Measurements from ENCODE around the gene HERC2.
"Not testable (repeated sequence)": the region's sequence is repeated elsewhere in the genome, so short reads cannot be mapped to it uniquely, and the experiment has no call there.

HERC2 gene

DNA sequence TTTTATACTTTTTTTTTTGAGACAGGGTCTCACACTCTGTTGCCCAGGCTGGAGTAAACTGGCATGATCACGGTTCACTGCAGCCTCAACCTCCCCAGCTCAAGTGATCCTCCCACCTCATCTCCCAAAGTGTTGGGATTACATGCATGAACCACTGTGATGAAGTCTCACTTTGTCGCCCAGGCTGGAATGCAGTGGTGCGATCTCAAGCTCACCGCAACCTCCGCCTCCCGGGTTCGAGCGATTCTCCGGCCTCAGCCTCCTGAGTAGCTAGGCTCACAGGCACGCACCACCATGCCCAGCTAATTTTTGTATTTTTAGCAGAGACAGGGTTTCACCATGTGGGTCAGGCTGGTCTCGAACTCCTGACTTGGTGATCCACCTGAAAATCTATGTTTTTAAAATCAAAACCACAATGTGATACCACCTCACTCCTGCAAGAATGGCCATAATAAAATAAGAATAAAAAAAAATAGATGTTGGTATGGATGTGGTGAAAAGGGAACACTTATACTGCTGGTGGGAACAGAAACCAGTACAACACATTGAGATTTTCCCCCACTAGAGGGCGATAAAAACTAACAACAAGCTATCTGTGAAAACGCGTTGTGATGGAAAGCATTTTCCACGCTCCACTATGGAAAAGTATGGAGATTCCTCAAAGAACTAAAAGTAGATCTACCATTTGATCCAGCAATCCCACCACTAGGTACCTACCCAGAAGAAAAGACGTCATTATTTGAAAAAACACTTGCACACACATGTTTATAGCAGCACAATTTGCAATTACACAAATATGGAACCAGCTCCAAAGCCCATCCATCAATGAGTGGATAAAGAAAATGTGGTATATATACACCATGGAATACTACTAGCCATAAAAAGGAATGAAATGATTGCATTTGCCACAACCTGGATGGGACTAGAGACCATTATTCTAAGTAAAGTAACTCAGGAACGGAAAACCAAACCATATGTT, 196.0 kb downstream of the HERC2 start:
- DNase-seq: peak; percentile 74

DNA sequence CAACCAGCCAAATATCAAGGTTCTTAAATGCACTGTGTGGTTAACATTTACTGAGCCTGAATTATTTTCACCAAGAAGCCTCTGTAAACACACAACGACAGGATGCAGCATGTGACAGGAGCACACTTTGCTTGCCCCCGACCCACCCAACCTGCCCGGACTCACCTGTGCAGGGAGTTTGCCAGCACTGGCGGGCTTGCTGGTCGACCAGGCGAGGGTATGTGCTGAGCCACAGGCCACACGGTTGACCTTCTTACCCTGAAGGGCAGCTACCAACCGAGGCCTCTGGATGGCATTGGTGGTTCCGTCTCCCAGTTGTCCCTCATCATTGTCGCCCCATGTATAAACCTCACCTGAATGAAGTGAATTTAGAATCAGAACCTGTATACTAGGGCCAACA, 197.1 kb downstream of the HERC2 start:
- no peak for DNase-seq

DNA sequence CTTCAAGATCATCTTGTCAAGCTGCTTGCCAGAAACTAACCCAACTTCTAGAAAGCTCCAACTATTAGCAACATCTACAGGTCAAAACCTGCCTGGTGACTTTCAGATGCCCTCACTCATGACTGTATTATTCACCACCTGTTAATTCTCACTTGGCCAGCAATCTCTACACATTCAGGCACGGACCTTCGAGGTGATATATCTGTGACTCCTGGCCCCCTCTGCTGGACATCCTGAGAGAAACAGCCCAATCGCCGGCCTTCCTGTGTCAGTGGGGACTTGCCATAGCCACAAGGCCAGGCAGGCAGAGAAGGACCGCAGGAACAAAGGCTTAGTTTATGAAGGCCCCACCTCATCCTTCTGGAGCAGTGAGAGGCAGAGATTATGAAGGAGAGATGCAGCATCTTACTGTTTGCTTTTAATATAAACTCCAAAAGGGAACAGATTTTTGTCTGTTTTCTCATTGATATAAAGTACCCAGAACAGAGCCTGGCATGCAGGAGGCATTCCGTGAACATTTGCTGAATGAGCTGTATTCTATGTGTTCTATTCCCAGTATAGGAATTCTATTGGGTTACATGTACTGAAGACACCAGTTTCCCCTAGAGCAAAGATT, 198.5 kb downstream of the HERC2 start:
- DNase-seq: peak; percentile 71

DNA sequence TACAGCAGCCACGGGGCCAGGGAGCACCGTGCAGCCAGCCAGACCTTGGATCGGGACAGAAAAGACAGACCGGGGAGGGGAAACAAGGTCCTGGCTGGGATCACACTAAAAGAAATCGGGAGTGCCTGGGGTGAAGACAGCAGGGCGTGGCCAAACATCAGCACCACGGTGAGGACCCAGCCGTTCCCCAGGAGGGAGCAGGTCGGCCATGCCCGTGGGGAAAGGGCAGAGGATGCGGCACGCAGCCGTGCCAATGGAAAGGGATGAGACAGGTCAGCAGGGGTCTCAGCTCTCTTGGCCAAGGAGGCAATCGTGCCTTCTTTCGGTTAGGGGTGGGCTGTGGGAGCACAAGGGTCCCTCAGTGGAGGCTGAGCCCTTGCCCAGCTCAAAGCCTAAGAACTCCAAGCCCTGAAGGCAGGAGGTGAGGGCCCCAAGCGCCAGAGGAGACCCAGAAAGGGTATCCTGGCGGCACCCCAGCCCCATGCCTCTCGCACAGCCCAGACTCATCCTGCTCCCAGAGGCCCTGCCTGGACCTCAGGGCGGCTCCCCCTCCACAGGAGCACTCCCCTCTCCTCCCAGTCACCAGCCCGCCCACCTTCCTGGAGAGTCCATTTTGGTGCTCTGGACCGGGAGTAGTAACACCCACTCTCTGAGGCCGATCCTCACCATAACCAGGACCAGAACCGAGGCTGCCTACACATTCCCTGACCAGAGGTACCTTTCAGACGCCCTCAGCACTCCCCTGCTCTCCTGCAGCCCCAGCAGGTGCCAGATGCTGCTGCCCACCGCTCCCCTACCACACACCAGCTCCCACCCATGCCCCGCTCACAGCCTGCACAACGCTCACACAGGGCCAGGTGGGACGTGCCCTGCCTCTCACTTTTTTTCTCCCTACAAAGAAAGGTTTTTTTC, 199.7 kb downstream of the HERC2 start:
- DNase-seq: no peak

DNA sequence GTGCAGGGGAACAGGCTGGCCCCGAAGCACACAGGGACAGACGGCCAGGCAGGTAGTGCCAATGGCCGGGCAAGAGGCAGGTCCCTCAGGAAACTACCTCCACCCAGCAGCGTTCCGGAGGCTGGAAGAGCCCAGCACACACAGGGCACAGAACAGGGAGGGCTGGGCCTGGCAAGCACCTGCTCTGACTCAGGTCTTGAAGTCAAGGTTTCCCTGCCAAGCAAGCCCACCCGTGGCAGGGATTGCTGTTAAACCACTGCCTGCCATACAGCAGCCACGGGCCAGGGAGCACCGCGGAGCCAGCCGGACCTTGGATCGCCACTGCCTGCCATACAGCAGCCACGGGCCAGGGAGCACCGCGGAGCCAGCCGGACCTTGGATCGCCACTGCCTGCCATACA, 200.4 kb downstream of the HERC2 start:
- DNase-seq: not testable (repeated sequence)

DNA sequence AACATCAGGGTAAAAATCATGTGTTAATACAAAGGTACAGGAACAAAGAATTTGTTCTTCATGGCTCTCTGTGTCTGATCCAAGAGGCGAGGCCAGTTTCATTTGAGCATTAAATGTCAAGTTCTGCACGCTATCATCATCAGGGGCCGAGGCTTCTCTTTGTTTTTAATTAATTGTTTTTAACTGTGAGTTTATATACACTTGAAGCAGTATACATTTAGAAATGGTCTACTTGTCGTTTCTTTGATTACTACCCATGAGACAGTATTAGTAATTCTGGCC, 201.7 kb downstream of the HERC2 start:
- DNase-seq: no peak

DNA sequence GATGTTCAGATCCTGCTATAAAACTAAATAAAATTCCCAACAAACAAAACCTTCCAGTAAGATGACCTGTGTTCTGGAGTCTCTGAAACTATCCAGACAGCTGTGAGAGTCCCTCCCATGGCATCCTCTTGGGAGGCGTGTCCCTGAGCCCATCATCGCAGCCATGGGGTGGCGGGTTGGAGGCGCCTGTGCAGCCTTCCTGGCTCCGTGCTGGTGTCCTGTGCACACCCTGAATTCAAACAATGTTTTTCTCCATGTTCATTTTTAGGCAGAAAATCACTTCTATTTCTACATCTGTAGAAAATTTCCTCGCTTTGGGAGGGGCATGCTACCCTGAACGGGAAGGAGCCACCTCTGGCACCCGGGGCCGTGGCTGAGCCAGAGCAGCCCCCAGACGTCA, 203.4 kb downstream of the HERC2 start:
- DNase-seq: no peak

DNA sequence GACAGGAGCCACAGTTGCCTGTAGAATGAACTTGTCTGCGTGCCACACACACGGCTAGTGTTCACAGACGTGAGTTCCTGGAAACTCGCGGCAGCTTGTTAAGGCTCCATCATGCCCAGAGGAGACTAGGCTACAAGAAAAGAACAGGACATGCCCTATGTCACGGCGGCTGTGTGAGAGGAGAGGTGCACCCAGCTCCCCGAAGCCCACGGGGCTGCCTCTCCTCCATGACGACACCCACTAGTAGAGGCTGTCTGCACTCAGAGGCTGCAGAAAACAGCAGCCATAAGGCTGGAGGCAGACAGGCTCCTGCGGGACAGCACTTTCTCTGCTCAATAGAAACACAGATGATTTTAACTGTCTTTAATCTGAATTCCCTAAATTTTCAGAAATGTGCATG, 203.9 kb downstream of the HERC2 start:
- no peak for DNase-seq

DNA sequence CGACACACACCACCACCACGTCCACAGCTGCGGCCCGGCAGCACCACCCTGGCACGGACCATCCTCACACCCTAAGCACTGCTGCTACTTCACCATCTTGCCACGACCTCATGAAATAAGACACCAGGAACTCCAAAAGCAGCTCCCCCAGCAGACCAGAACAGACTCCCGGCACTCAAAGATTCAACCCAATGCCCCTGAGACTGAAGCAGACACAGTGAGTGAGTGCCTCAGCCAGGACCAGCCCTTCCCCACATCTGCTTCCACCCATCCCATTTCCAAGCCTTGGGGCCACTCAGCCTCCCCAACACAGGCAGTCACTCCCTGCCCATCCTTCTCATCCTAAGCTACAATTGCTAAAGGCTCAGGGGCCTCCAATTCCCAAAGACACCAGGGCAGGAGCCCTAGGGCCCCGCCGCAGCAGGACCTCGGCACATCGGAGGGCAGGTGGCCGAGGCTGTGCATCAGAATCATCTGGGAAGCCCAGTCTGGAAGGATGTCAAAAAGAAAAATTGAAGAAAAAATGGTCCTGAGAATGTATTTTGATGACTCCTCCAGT, 204.5 kb downstream of the HERC2 start:
- DNase-seq: no peak

DNA sequence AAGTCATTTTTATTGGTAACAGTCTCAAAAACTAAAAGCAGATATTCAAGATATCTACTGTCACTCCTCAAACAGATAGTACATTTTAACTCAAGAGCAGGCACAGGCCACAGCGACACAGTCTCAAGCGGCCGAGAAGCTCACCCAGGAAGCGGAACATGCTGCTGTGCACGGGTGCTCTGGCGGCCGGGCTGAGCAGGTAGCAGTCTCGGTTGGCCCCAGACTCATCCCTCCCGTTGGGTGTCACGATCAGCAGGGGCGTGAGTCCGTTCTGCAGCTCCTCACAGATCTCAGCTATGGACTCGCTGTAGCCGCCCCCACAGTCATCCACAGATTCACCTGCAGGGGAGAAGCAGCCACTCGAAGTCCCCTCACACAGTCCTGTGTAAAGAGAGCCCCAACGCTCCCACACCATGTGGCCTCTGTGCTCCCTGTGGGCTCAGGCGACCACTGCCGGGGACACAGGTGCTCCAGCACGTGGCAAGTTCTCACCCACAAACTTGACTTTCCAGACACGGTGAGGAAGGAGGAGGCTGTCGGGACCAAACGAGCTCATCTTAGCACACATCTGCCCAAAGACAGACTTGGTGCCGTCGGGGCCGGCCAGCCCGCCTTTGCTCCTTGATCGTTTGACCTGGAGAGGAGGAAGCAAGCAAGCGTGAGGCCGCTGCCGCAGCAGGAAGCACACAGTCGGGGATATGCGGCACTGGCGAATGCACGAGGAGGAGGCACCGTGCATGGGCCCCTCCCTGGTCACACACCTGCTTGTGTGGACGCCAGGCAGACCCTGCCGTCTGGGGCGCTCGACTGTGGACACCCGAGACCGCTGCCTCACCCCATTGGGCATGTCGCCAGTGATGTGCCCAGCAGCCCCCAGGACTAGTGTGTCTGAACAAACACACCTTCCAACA, 205.2 kb downstream of the HERC2 start:
- DNase-seq: no peak

DNA sequence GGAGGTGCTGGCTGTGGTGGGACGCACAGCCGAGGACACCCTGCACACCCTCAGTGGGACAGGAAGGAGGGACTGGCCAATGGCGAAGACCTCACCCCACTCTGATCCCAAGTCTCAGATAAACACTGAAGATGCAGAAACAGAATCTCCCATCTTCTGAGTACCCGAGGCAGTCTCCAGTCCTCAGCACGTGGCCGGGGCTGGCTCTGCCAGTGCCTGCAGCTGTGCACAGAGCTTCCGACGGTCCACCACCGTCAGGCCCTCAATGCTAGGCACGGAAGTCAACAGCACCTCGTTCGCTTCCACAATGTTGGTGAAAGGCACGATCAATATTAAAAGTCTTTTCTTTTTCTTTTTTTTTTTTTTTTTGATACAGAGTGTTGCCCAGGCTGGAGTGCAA, 206.1 kb downstream of the HERC2 start:
- no peak for DNase-seq

DNA sequence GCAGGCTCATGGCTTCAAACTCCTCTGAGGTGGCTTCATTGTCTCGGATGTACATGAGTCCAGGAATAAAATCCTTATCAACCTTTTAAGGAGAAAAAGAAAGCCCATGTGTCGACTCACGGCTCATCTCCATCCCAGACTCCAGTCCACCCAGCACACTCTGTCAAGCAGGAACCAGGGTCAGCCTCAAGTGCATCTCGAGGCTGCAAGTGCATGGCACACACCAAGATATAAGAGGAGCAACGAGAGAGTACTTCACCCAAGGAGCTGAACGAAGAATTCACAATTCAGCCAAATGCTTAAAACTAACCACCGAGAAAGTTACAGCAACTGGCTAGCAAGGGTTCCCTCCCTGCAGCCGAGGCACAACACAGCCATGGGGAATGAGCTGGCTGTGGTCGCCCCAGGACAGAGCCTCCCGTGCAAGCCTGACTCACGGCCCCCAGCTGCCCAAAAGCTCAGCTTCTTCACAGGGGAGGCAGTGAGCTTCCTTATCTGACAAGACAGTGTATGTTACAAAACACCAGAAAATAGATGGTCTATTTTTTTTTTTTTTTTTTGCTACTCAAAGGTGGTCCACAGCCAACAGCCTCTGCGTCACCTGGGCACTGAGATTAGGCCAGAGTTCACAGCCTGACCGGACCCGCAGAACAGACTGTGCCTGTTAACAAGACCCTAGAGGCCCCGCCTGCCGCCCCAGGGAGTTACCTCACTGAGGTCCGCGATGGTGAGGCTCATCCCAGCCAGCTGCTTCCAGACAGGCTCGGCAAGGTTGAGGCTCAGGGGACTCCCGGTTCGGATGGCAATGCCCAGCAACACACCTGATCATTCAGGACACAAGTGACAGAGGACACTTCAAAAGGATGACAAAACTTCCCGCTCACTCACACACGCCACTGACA, 207.0 kb downstream of the HERC2 start:
- DNase-seq: no peak

DNA sequence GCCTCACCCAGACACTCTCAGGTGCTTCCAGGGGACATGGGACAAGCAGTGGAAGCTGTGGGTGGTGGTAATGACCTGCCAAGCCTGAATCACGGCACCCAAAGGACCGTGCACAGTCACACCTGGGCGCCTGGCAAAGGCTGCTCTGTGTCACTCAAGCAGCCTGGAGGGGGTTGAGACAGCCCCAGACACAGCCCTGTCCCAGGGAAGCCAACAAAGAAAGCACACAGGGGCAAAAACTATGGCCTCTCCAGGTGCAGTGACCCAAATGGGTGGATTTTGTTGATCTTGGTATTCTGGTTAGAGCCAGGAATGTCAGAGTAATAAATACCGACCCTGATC, 207.9 kb downstream of the HERC2 start:
- no peak for DNase-seq

DNA sequence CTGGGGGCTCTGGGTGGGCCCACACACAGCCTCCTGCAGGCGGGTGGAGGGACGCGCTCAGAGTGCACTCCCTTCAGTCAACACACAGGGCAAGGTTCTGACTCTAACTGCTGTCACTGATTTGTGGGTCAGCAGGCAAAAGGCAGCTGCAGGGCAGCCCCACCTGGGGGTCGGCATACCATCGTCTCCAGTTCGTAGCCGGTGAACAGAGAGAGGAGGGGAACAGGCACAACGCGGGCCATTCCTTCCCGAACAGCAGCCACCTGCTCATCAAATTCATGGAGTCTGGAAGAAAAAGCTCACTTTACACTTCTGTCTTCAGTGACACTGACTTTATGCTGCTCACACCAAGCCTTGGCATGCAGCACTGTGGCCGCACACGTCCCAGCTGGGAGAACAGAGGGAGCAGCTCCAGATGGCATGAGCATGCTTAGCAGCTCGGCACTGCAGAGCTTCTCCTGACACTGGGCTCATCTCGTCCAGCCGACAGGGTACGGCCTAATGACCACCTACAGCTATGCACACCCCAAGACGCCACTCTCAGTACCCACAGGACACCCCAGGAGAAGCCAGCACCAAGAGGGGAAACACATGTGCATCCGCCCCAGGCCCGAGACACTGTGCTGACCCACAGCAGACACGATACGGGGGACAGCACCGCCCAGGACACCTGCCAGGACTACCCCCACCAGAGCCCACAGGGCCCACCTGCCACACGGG, 208.4 kb downstream of the HERC2 start:
- no peak for DNase-seq

DNA sequence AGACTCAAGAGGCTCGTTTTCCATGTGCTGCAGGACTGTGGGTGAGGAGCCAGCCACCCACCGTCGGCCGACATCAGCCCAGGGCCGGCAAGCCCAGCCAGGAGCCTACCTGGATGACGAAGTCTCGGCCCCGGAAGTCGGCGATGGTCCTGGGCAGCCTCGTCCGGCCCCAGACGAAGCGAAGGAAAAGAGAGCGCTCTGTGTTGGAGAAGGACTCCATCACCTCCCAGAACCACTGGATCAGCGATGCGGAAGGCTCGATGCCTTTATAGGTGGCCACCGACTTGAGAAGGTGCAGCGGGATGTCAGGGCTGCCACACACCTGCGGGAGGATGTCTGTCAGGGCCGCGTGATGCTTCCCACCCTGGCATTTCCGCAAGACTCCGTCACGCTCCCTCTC, 209.0 kb downstream of the HERC2 start:
- DNase-seq: no peak

DNA sequence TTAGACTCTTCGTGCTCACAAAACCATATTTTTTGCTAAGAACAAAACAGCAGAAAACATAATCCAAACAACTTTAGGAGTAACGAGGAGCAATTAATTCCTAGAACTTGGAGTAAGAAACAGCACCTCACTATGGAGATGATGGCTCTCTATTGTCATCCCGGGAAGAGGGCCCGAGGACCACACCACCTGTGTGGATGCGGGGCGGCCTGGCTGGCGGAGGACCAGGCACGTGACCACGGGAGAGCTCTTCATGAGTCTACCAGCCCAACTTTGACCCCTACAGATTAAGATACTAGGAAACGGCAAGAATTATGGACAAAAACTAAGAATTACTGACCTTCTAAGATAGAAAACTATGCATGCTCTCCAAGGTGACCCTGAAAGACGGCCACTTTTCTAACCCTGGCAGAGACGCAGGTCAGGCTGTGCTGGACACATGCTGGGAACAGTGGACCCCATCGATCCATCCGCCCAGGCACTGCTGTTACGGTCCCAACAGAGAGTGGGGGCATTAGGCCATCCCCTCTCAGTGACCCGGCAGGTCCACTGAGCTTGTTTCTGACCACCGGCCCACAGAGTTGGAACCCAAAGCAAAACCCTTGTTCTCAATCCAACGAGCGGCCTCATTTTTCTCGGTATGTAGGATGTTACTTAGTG, 209.7 kb downstream of the HERC2 start:
- DNase-seq: no peak

DNA sequence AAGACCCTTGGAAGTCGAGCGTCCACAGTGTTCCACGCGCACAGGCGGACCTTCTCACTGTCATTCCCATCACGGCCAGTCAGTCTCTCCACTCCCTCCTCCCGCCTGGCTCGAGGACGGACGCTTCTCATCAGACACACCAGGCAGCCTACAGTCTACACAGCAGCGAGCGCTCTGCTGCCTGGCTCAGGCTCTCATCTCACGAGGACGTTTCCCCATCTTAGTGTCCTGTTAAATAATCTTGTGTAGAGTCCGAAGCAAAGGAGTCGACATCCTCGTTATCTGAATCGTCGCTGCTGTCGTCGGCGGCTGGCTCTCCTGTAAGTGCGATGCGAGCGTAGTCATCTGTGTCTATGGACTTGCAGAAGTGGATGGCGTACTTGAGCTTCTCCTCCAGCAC, 210.4 kb downstream of the HERC2 start:
- DNase-seq: no peak

DNA sequence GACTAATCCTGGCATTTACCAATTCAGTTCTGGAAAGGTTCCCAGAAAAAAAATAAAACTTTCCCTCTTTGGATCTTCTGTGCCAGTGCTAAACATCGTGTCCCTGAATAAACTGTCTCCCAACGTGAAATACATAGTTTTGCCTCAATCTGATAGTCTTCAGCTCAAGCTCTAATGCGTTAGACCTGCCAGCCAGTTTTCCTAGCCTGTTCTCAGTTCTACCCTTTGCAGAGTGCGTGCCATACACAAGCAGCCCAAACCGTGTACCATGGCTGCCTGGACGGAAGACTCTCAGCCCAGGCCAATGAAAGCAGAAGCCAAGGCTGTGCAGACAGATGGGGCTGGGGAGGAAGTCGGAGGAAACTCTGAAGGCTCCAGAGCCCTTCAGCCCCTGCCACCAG, 211.5 kb downstream of the HERC2 start:
- DNase-seq: no peak

DNA sequence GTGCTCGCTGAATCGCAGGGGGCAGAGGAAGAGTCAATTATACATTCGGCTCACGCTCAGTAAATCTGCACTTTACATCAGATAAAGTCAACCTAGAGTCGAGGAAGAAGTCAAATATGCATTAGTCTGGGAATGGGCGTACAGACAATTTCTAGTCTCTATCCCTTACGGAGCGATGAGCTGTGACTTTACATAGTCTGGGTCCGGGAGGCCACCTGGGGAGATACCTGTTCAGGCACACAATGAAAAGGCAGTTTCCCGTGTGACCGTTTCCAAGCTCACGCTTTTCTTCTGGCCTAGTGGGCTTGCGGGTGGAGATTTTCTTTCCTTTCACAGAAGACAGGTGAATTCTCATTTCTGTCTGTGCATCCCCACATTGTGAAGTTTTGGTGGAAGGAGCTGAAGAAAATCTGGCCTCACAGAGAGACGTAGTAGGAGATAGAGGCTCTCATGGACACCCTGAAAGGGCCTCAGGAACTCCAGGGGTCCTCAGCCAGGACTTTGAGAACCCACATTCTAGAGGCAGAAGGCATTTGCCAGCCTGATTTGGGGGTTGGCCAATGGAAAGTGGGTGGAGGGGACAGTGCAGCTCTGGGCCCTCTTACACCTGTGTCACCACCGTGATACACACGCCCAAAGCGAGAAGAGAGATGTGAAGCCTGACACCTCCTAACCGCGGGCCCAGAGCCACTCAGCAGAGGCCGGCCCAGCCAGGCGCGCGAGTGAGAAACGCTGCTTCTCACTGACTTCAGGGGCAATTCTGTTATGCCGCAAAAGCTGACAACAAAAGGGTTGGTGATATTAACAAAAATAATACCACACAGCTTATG, 212.1 kb downstream of the HERC2 start:
- peak; percentile 9 for DNase-seq
